GM12891 (cell line): ENCODE results near the gene SLC44A5.

Experiments used
- PAX5 ChIP-seq: IDR thresholded peaks from 2 replicates; pipeline ENCODE4 v1.6.1; 2011; ENCODE audit warnings: low read length, moderate library complexity, mild to moderate bottlenecking; ENCODE audit not compliant: insufficient read depth, severe bottlenecking
- POLR2A ChIP-seq: IDR thresholded peaks from 2 replicates; pipeline ENCODE4 v1.6.1; 2011; ENCODE audit warnings: low read depth, low read length, control low read depth
- POLR2AphosphoS5 ChIP-seq: IDR thresholded peaks from 2 replicates; pipeline ENCODE4 v1.6.1; 2011; ENCODE audit warnings: low read depth, low read length, control low read depth
- SPI1 ChIP-seq: IDR thresholded peaks from 2 replicates; pipeline ENCODE4 v1.6.1; 2011; ENCODE audit warnings: low read depth, low read length, control low read depth
- TAF1 ChIP-seq: IDR thresholded peaks from 2 replicates; pipeline ENCODE4 v1.6.1; 2011; ENCODE audit warnings: low read depth, low read length, control low read depth

- TF ChIP-seq TAF1 (no peak), POLR2A (no peak), POLR2AphosphoS5 (no peak), SPI1 (no peak), PAX5 (no peak)
Measured at GRCh38 chr1:75245239-75245638, 365.7 kb downstream of the SLC44A5 start.
